HCT116 (cell line): ENCODE measurements around the gene OR6S1. TPM values are rescaled to one million over a fixed set of nuclear protein-coding genes. Genes with fewer than 3 reads are reported as not detected.
A peak's percentile ranks its signal among the peaks of the same experiment; 100 is the strongest.

Source experiments
- ATAC-seq: fragments of 200-7000 bp; cut with Tn5 transposase; 2 replicates; pipeline ENCODE4 v1.9.1; 2020; ENCODE audit warnings: mild to moderate bottlenecking, moderate library complexity
- BruUV-seq: library from RNA; stranded (reverse); fragments of 400-500 nt; replicated peaks from 2 replicates; lab custom pipeline; 2021; lab: Mats Ljungman, UMichigan
- CTCF ChIA-PET: fragments of 300-600 bp; sonication (Branson Sonifier 250); formaldehyde crosslinking; loops from one replicate; lab custom pipeline; 2021; ENCODE audit warnings: antibody characterized with exemption; lab: Charles Lee
- POLR2A ChIA-PET: fragments of 300-600, 350-600 bp; sonication (Branson Sonifier 250); formaldehyde crosslinking; loops from one replicate; lab custom pipeline; 2021; ENCODE audit warnings: antibody characterized with exemption; lab: Charles Lee
- RAD21 ChIA-PET, 2 experiments: fragments of 300-600 bp; sonication (Branson Sonifier 250); formaldehyde crosslinking; loops; one replicate each; lab custom pipeline; 2023; ENCODE audit warnings: low total read pairs in 2 of 2; ENCODE audit not compliant: uncharacterized antibody in 2 of 2, unreplicated experiment in 2 of 2, low non-redundant PET in 1 of 2; lab: Charles Lee
- DNase-seq: peaks from one replicate; pipeline ENCODE4 v3.0.0-alpha.2; 2010; ENCODE audit warnings: low read depth, low spot score
- H2AFZ ChIP-seq: fragments of 200-600 bp; shearing (Covaris generic), sonication (generic); 2 replicates; pipeline ENCODE4 v1.6.1; 2017; ENCODE audit warnings: low read depth, mixed run types, mixed read lengths, antibody characterized with exemption, low read length; ENCODE audit not compliant: poor library complexity, severe bottlenecking
- H3K27ac ChIP-seq: 2 replicates; pipeline ENCODE4 v1.5.1; 2012; ENCODE audit warnings: low read depth, low read length
- H3K27me3 ChIP-seq: fragments of 200-600 bp; sonication (generic); 2 replicates; pipeline ENCODE4 v1.6.1; 2016; ENCODE audit warnings: mixed run types, low read length, mixed read lengths; ENCODE audit not compliant: insufficient read depth
- H3K36me3 ChIP-seq, 2 experiments: fragments of 200-500 bp in 1 of 2; fragments of 200-600 bp in 1 of 2; sonication (Bioruptor generic) in 1 of 2; sonication (generic) in 1 of 2; 2 replicates each; pipeline versions ENCODE4 v1.5.1 to v1.6.1; 2014 to 2016; ENCODE audit warnings: low read length in 2 of 2, inconsistent platforms in 1 of 2, mixed read lengths in 1 of 2, mixed run types in 1 of 2; ENCODE audit not compliant: insufficient read depth in 2 of 2, control insufficient read depth in 1 of 2
- H3K4me1 ChIP-seq, 2 experiments: fragments of 200-600 bp in 1 of 2; sonication (generic) in 1 of 2; 2 replicates each; pipeline versions ENCODE4 v1.5.1 to v1.6.1; 2012 to 2017; ENCODE audit warnings: low read length in 2 of 2, inconsistent platforms in 1 of 2, mild to moderate bottlenecking in 1 of 2, mixed read lengths in 1 of 2, mixed run types in 1 of 2, moderate library complexity in 1 of 2; ENCODE audit not compliant: insufficient read depth in 2 of 2, control insufficient read depth in 1 of 2
- H3K4me2 ChIP-seq: fragments of 200-600 bp; sonication (generic); 2 replicates; pipeline ENCODE4 v1.6.1; 2017; ENCODE audit warnings: mixed run types, low read length, mixed read lengths
- H3K4me3 ChIP-seq, 2 experiments: fragments of 200-600 bp in 1 of 2; sonication (generic) in 1 of 2; replicated peaks in 1 of 2; 2 replicates each; pipeline ENCODE4 v1.5.1; 2011 to 2016; ENCODE audit warnings: low read length in 2 of 2, control low read depth in 1 of 2, low read depth in 1 of 2, mild to moderate bottlenecking in 1 of 2, mixed read lengths in 1 of 2, mixed run types in 1 of 2
- H3K79me2 ChIP-seq: fragments of 200-600 bp; sonication (generic); 2 replicates; pipeline ENCODE4 v1.6.1; 2017; ENCODE audit warnings: mild to moderate bottlenecking, mixed run types, low read length, moderate library complexity, mixed read lengths; ENCODE audit not compliant: insufficient read depth
- H3K9ac ChIP-seq: fragments of 200-600 bp; sonication (generic); 2 replicates; pipeline ENCODE4 v1.6.1; 2016; ENCODE audit warnings: low read length, mixed read lengths
- H3K9me2 ChIP-seq: fragments of 200-600 bp; sonication (generic), shearing (Covaris generic); 2 replicates; pipeline ENCODE4 v1.6.1; 2017; ENCODE audit warnings: mixed run types, mild to moderate bottlenecking, moderate library complexity; ENCODE audit not compliant: insufficient read depth
- H3K9me3 ChIP-seq, 2 experiments: fragments of 200-500 bp in 1 of 2; fragments of 200-600 bp in 1 of 2; sonication (Bioruptor generic) in 1 of 2; sonication (generic) in 1 of 2; 2 replicates each; pipeline ENCODE4 v1.6.1; 2014 to 2017; ENCODE audit warnings: low read length in 2 of 2, mixed read lengths in 2 of 2, inconsistent platforms in 1 of 2, low read depth in 1 of 2, mild to moderate bottlenecking in 1 of 2, mixed run types in 1 of 2, moderate library complexity in 1 of 2; ENCODE audit not compliant: control insufficient read depth in 1 of 2, insufficient read depth in 1 of 2
- H4K20me1 ChIP-seq: fragments of 200-600 bp; sonication (generic), shearing (Covaris generic); 2 replicates; pipeline ENCODE4 v1.6.1; 2017; ENCODE audit warnings: mixed run types, mild to moderate bottlenecking, moderate library complexity; ENCODE audit not compliant: insufficient read depth
- CBX3 ChIP-seq: IDR thresholded peaks from 2 replicates; pipeline ENCODE4 v1.6.1; 2012; ENCODE audit warnings: low read depth
- POLR2A ChIP-seq: IDR thresholded peaks from 2 replicates; pipeline ENCODE4 v1.7.0; 2011; ENCODE audit warnings: borderline replicate concordance; ENCODE audit not compliant: insufficient read depth, insufficient read length; ENCODE audit errors: extremely low read depth
- POLR2AphosphoS5 ChIP-seq: IDR thresholded peaks from 2 replicates; pipeline ENCODE4 v1.6.1; 2011; ENCODE audit warnings: mild to moderate bottlenecking, low read depth, low read length, moderate library complexity
- SIN3A ChIP-seq: IDR thresholded peaks from 2 replicates; pipeline ENCODE4 v1.6.1; 2012; ENCODE audit warnings: low read depth
- SP1 ChIP-seq: IDR thresholded peaks from 2 replicates; pipeline ENCODE4 v1.6.1; 2012; ENCODE audit warnings: low read depth
- SRF ChIP-seq: IDR thresholded peaks from 2 replicates; pipeline ENCODE4 v1.6.1; 2012; ENCODE audit warnings: low read depth
- TCF7L2 ChIP-seq: IDR thresholded peaks from 2 replicates; pipeline ENCODE4 v1.7.0; 2011; ENCODE audit warnings: borderline replicate concordance, inconsistent platforms; ENCODE audit not compliant: insufficient read depth, insufficient read length; ENCODE audit errors: extremely low read depth
- intact Hi-C: fragments of 100-400 bp; cut with micrococcal nuclease; formaldehyde crosslinking; loops from 2 replicates; pipeline ENCODE4 v1.10.0; 2022
- total RNA-seq: library from RNA; stranded (reverse); gene quantifications from one replicate; pipeline ENCODE4 v1.2.1, GENCODE V29; 2021; ENCODE audit not compliant: unreplicated experiment
- TF ChIP-seq, protein P1 (sequence below): IDR thresholded peaks from 2 replicates; pipeline ENCODE4 v1.6.1; 2012

The OR6S1 gene
- total RNA-seq, 1 experiment from 2014 or later: not detected

GRCh38 chr14:20657216-20658211 lies 16.0 kb upstream of the OR6S1 start (continued):
- TF ChIP-seq POLR2A (no peak), SP1 (peak; percentile 33), CBX3 (peak; percentile 89), SIN3A (no peak; the same call in 1 of the 2 replicates), TCF7L2 (peak; percentile 47)
- TF ChIP-seq, protein P1, sequence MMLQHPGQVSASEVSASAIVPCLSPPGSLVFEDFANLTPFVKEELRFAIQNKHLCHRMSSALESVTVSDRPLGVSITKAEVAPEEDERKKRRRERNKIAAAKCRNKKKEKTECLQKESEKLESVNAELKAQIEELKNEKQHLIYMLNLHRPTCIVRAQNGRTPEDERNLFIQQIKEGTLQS: peak; percentile 96

DNA sequence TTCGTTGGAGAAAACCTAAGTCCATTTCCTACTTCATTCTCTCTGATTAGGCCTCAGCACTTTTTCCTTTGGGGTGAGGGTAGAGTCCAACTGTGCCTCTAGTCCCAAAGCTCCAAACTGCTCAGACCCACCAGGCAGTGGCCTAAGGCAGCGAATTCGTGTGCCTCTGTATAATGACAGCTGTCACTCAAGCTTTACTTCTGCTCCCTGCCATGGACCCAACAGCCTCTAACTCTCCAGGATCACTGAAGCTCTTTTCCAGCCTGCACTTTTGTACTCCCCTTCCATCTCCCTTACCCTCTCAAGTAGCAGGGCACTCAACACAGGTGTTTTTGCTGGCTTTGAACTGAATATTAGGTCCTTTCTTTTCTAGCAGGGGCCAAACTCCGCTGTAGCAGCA lies 14.8 kb upstream of the OR6S1 start:
- peaks cover 11 to 36% of the 10 kb centered on the region in 2 experiments for H3K4me1 ChIP-seq
- BruUV-seq: no TSS peak
- no peaks in the 10 kb centered on the region for H3K9me2 ChIP-seq
- no peak overlapping the region for H2AFZ ChIP-seq
- TF ChIP-seq POLR2AphosphoS5 (no peak), SRF (no peak), SIN3A (no peak)
- no peaks in the 10 kb centered on the region for H3K36me3 ChIP-seq
- RAD21 ChIA-PET: no interaction called here
- intact Hi-C loops: no loop called here
- no peak overlapping the region for H3K4me2 ChIP-seq
- H3K9me3 ChIP-seq: no peaks in the 10 kb centered on the region
- H4K20me1 ChIP-seq: no peaks in the 10 kb centered on the region
- ATAC-seq (no peak), DNase-seq (no peak)
- H3K4me3 ChIP-seq: no peak overlapping the region
- CTCF ChIA-PET: interaction anchor here (0.6 to 2.9 kb wide), 6 partner anchors 12 to 313 kb away, joined by 3 to 59 read pairs (median 6); partner anchors contain the start of genes PARP2 and RNASE4
- no peaks in the 10 kb centered on the region for H3K79me2 ChIP-seq
- POLR2A ChIA-PET: interaction anchor here (4.9 kb wide), 1 partner anchor 25 kb away, joined by 39 read pairs; no protein-coding TSS in a partner anchor
- no peak overlapping the region for H3K27ac ChIP-seq
- no peak overlapping the region for H3K9ac ChIP-seq
- no peaks in the 10 kb centered on the region for H3K27me3 ChIP-seq
